Esophagus (tissue), 2 donors: ENCODE results near the gene DOK3. TPM values are rescaled to one million over a fixed set of nuclear protein-coding genes. Genes with fewer than 3 reads are reported as not detected.

Experiments
- H3K27ac ChIP-seq, 2 donors: one replicate each; pipeline ENCODE4 v1.5.1; 2013; ENCODE audit warnings: low read depth in 2 of 2, mild to moderate bottlenecking in 2 of 2, inconsistent platforms in 1 of 2, low read length in 1 of 2, moderate library complexity in 1 of 2
- H3K27me3 ChIP-seq, 2 donors: one replicate each; pipeline ENCODE4 v1.6.1; 2013; ENCODE audit warnings: low read length in 2 of 2, control low read depth in 1 of 2, mild to moderate bottlenecking in 1 of 2; ENCODE audit not compliant: insufficient read depth in 2 of 2, control insufficient read depth in 1 of 2
- H3K36me3 ChIP-seq, 2 donors: one replicate each; pipeline ENCODE4 v1.6.1; 2013; ENCODE audit warnings: low read length in 1 of 2; ENCODE audit not compliant: control insufficient read depth in 2 of 2, insufficient read depth in 2 of 2
- H3K4me1 ChIP-seq, 2 donors: one replicate each; pipeline ENCODE4 v1.6.1; 2013; ENCODE audit warnings: low read length in 1 of 2; ENCODE audit not compliant: control insufficient read depth in 2 of 2, insufficient read depth in 2 of 2
- H3K4me3 ChIP-seq, 2 donors: one replicate each; pipeline ENCODE4 v1.5.1; 2013; ENCODE audit warnings: low read length in 2 of 2, mild to moderate bottlenecking in 2 of 2, low read depth in 1 of 2, moderate library complexity in 1 of 2
- H3K9me3 ChIP-seq, 2 donors: one replicate each; pipeline ENCODE4 v1.6.1; 2013; ENCODE audit warnings: mild to moderate bottlenecking in 2 of 2, low read depth in 1 of 2, low read length in 1 of 2, moderate library complexity in 1 of 2; ENCODE audit not compliant: control insufficient read depth in 2 of 2, insufficient read depth in 1 of 2
- WGBS, 2 donors: extraction: QIAGEN DNeasy Blood & Tissue Kit; methylation state at CpG; one replicate each; pipeline ENCODE4 v1.1.7; 2013; 5-methylcytosine and 5-hydroxymethylcytosine counted together
- polyA plus RNA-seq, 2 donors: library from polyadenylated mRNA; stranded (reverse); fragments of 200-250 nt; gene quantifications; one replicate each; pipeline ENCODE4 v1.2.3, GENCODE V29; 2013
- donor health status: healthy with polysubstance abuse.
- donor health status: Bipolar disorder and iron deficiency.

DOK3 gene
- polyA plus RNA-seq, 2 donors: 2.4 to 5.1 TPM

- Histone ChIP-seq H3K4me1 (peaks cover 2 to 17% of the 10 kb centered on the region in 2 donors), H3K9me3 (no peaks in the 10 kb centered on the region), H3K4me3 (no peak overlapping the region), H3K36me3 (peaks cover 4 to 10% of the 10 kb centered on the region in 2 donors), H3K27me3 (no peaks in the 10 kb centered on the region), H3K27ac (peak overlapping the region; percentile 52 to 84)
- WGBS, 2 donors: 65 to 68% methylated on average over 14 of the region's 14 CpGs
Observed at GRCh38 chr5:177479774-177480173, 29.9 kb downstream of the DOK3 start.

- peak overlapping the region; percentile 52 to 84 for H3K27ac ChIP-seq
- no peaks in the 10 kb centered on the region for H3K9me3 ChIP-seq
- H3K4me3 ChIP-seq: no peak overlapping the region
- peaks cover 4 to 6% of the 10 kb centered on the region in 2 donors for H3K36me3 ChIP-seq
- no peaks in the 10 kb centered on the region for H3K27me3 ChIP-seq
- H3K4me1 ChIP-seq: peaks cover 2 to 13% of the 10 kb centered on the region in 2 donors
- 39 to 44% methylated on average over 18 of the region's 18 CpGs for WGBS, 2 donors
Observed at GRCh38 chr5:177478711-177479646, 30.6 kb downstream of the DOK3 start.

GRCh38 chr5:177477701-177478477 is 31.7 kb downstream of the DOK3 start:
- Histone ChIP-seq H3K9me3 (no peaks in the 10 kb centered on the region), H3K36me3 (no peaks in the 10 kb centered on the region), H3K4me3 (no peak overlapping the region), H3K4me1 (peaks cover 2 to 13% of the 10 kb centered on the region in 2 donors), H3K27me3 (no peaks in the 10 kb centered on the region), H3K27ac (peak overlapping the region in 1 of 2 donors; percentile 34)
- WGBS, 2 donors: 89 to 91% methylated on average over 13 of the region's 13 CpGs

GRCh38 chr5:177476531-177477233 is 32.9 kb downstream of the DOK3 start:
- Histone ChIP-seq H3K4me3 (no peak overlapping the region), H3K4me1 (peaks cover 9 to 21% of the 10 kb centered on the region in 2 donors), H3K9me3 (no peaks in the 10 kb centered on the region), H3K27ac (no peak overlapping the region), H3K36me3 (no peaks in the 10 kb centered on the region), H3K27me3 (no peaks in the 10 kb centered on the region)
- 70 to 81% methylated on average over 18 of the region's 18 CpGs for WGBS, 2 donors

GRCh38 chr5:177475563-177476427 is 33.8 kb downstream of the DOK3 start:
- Histone ChIP-seq H3K27ac (peak overlapping the region in 1 of 2 donors; percentile 45), H3K36me3 (no peaks in the 10 kb centered on the region), H3K4me1 (peaks cover 11 to 24% of the 10 kb centered on the region in 2 donors), H3K9me3 (no peaks in the 10 kb centered on the region), H3K4me3 (no peak overlapping the region), H3K27me3 (no peaks in the 10 kb centered on the region)
- 63 to 67% methylated on average over 11 of the region's 11 CpGs for WGBS, 2 donors

GRCh38 chr5:177474846-177475562 is 34.6 kb downstream of the DOK3 start:
- Histone ChIP-seq H3K4me3 (no peak overlapping the region), H3K27ac (peak overlapping the region; percentile 11 to 72), H3K9me3 (no peaks in the 10 kb centered on the region), H3K27me3 (no peaks in the 10 kb centered on the region), H3K36me3 (no peaks in the 10 kb centered on the region), H3K4me1 (peaks cover 11 to 26% of the 10 kb centered on the region in 2 donors)
- 49 to 53% methylated on average over 3 to 4 of the region's 4 CpGs for WGBS, 2 donors

GRCh38 chr5:177474002-177474476 is 35.6 kb downstream of the DOK3 start:
- Histone ChIP-seq H3K36me3 (no peaks in the 10 kb centered on the region), H3K27me3 (no peaks in the 10 kb centered on the region), H3K9me3 (no peaks in the 10 kb centered on the region), H3K4me3 (no peak overlapping the region), H3K27ac (peak overlapping the region; percentile 11 to 28), H3K4me1 (peaks cover 10 to 26% of the 10 kb centered on the region in 2 donors)
- WGBS, 2 donors: 52 to 60% methylated on average over 7 of the region's 7 CpGs

- Histone ChIP-seq H3K36me3 (no peaks in the 10 kb centered on the region), H3K27ac (peak within 1 kb of the TSS; percentile 72), H3K4me3 (peak within 1 kb of the TSS; percentile 52 to 63), H3K4me1 (peaks cover 9 to 21% of the 10 kb centered on the region in 2 donors), H3K27me3 (no peaks in the 10 kb centered on the region), H3K9me3 (no peaks in the 10 kb centered on the region)
- WGBS, 2 donors: 1 to 2% methylated on average over 20 to 69 of the region's 69 CpGs
Observed at GRCh38 chr5:177473443-177474001, 36.1 kb downstream of the DOK3 start, which contains the start of gene DBN1. Gene DBN1, minus strand, starts transcription at chr5:177473634. Its CDS starts 113 bp downstream, at chr5:177473521.
